ENCODE results near the gene ZNHIT1. TPM values are rescaled to one million over a fixed set of nuclear protein-coding genes. Genes with fewer than 3 reads are reported as not detected.
A peak's percentile ranks its signal among the peaks of the same experiment; 100 is the strongest.

Gene ZNHIT1
- total and polyA plus RNA-seq, 2 of the 8 experiments (the other 6 are each of a cell fraction or from before 2014, with no cell fraction given): 38.2 to 61.7 TPM

DNA sequence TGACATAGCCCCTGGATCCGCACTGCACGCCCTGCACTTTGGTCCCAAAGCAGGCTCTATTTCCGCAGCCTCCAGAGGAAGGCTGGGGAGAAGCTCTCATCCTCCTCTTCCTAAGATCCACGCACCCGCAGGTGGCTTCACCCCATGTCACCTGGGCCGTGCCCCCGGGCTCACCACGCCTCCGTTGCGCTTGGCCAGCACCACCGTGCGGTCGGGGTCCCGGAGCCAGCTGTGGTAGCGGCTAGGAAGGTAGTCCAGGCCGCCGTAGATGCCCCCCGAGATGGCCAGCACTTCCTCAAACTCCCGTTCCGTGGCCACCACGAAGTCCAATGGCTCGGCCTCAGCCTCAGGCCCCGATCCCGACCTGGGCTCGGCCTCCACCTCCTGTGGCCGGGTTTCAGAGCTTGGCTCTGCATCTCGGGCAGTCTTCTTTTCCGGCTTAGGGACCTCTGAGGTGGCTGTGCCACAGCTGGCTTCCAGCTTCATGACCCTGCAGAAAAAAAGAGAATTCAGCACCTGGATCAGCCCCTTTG is 43.6 kb upstream of the ZNHIT1 start:
- peak overlapping the region; percentile 31 to 68 (median 51); a peak in 7 of 8 replicates for H3K4me3 ChIP-seq (ENCODE audit: extremely low read depth in 1 of 4, insufficient read depth in 2 of 4, low read depth in 3 of 4, low read length in 4 of 4)
- H2BK120ac ChIP-seq (replicated peaks; ENCODE audit: low read depth, low read length): no peak overlapping the region
- no peak overlapping the region; the same call in 1 of the 2 replicates for H2BK15ac ChIP-seq (ENCODE audit: low read length)
- no peak overlapping the region for H3K27ac ChIP-seq (ENCODE audit: low read depth, low read length)
- H2BK12ac ChIP-seq (ENCODE audit: low read depth, low read length): no peak overlapping the region
- H3K36me3 ChIP-seq (ENCODE audit: control insufficient read depth in 2 of 4, insufficient read depth in 4 of 4, low read length in 3 of 4): no peaks in the 10 kb centered on the region
- no peak overlapping the region for H4K5ac ChIP-seq (ENCODE audit: insufficient read length, low read depth, low read length)
- peaks cover 3 to 44% (median 29%) of the 10 kb centered on the region in 4 experiments for H3K4me1 ChIP-seq (replicated peaks in 1 of 4; ENCODE audit: control insufficient read depth in 3 of 4, insufficient read depth in 4 of 4, low read length in 3 of 4)
- CTCF ChIA-PET (ENCODE audit: partially characterized antibody): interaction anchor here (0.6 to 6.0 kb wide), 22 partner anchors 9 to 271 kb away, joined by 3 to 90 read pairs (median 4); partner anchors contain the start of genes CLDN15, FIS1 and VGF
- peak in 1 of 2 experiments; percentile 55; a peak in 1 of 4 replicates for TF ChIP-seq SIN3A (conservative IDR thresholded peaks at IDR 0.05 in 1 of 2, IDR thresholded peaks at IDR 0.05 in 1 of 2; ENCODE audit: low read depth in 1 of 2, low read length in 2 of 2)
- TF ChIP-seq SP2 (IDR thresholded peaks at IDR 0.05; ENCODE audit: low read length): no peak
- peak; percentile 5 for TF ChIP-seq RNF2 (IDR thresholded peaks at IDR 0.05; ENCODE audit: borderline replicate concordance, low read depth, low read length, missing control alignments, poor library complexity, severe bottlenecking)
- TF ChIP-seq POLR2A (IDR thresholded peaks at IDR 0.05; ENCODE audit: control extremely low read depth in 1 of 2, low read depth in 2 of 2, low read length in 2 of 2): 0 out of 3 replicates have a peak, but pooled peaks of 1 of the 2 experiments have one; percentile 20
- TF ChIP-seq TAF7 (optimal IDR thresholded peaks at IDR 0.05; ENCODE audit: borderline replicate concordance, low read depth, low read length): peak; percentile 83
- TF ChIP-seq, protein P1, sequence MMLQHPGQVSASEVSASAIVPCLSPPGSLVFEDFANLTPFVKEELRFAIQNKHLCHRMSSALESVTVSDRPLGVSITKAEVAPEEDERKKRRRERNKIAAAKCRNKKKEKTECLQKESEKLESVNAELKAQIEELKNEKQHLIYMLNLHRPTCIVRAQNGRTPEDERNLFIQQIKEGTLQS (IDR thresholded peaks at IDR 0.05; ENCODE audit: insufficient read depth, low read depth, low read length): no peak
- peak; percentile 38; the same call in 1 of the 2 replicates for TF ChIP-seq POLR2AphosphoS5 (IDR thresholded peaks at IDR 0.05; ENCODE audit: low read depth, low read length)
- peak; percentile 98 for TF ChIP-seq TCF12 (IDR thresholded peaks at IDR 0.05; ENCODE audit: low read depth, low read length)
- no peak for TF ChIP-seq EP300 (IDR thresholded peaks at IDR 0.05; ENCODE audit: borderline replicate concordance in 1 of 2, low read depth in 2 of 2, low read length in 2 of 2)
- peak; percentile 74 for TF ChIP-seq KDM4A (IDR thresholded peaks at IDR 0.05; ENCODE audit: low read depth, low read length, severe bottlenecking)
- H3K27me3 ChIP-seq (replicated peaks in 1 of 4; ENCODE audit: control insufficient read depth in 3 of 4, extremely low read depth in 1 of 4, insufficient read depth in 3 of 4, low read length in 3 of 4): peaks cover 60 to 99% (median 88%) of the 10 kb centered on the region in 4 experiments
- H2BK5ac ChIP-seq (ENCODE audit: low read depth, low read length): no peak overlapping the region
- H4K91ac ChIP-seq (replicated peaks; ENCODE audit: insufficient read length, low read length): no peak overlapping the region
- no peak for FAIRE-seq
- peak overlapping the region; percentile 44 to 95 for H3K4me2 ChIP-seq (ENCODE audit: insufficient read depth in 1 of 2, low read depth in 2 of 2, low read length in 2 of 2)
- H2BK20ac ChIP-seq (ENCODE audit: low read length): 0 out of 2 replicates have a peak overlapping the region, but pooled peaks have one; percentile 55
- no peaks in the 10 kb centered on the region for H3K9me3 ChIP-seq (ENCODE audit: insufficient read depth in 2 of 2, low read depth in 1 of 2, low read length in 1 of 2)
- H2AK5ac ChIP-seq (ENCODE audit: low read depth, low read length): no peak overlapping the region
- POLR2A ChIA-PET (ENCODE audit: partially characterized antibody): interaction anchor here (0.6 to 2.3 kb wide), 19 partner anchors 8 to 285 kb away, joined by 3 to 8 read pairs (median 4); partner anchors contain the start of genes AP1S1, SERPINE1, UFSP1 and VGF
- H3K23me2 ChIP-seq (ENCODE audit: low read depth, low read length): peaks cover 21% of the 10 kb centered on the region
- H3K9ac ChIP-seq (replicated peaks in 1 of 4; ENCODE audit: extremely low read depth in 1 of 4, low read depth in 3 of 4, low read length in 3 of 4): no peak overlapping the region
- no peaks in the 10 kb centered on the region for H3K79me2 ChIP-seq (ENCODE audit: control insufficient read depth in 1 of 2, insufficient read depth in 2 of 2, low read length in 2 of 2)
- DNase-seq (ENCODE audit: low read depth in 1 of 2, low spot score in 2 of 2): peak in 1 of 2 experiments; percentile 77
- H3K56ac ChIP-seq (replicated peaks; ENCODE audit: insufficient read length, low read depth, low read length): no peak overlapping the region
- no peak overlapping the region for H3K4ac ChIP-seq (replicated peaks; ENCODE audit: insufficient read length, low read depth, low read length)
- H2AFZ ChIP-seq (ENCODE audit: low read length): 0 out of 2 replicates have a peak overlapping the region, but pooled peaks have one; percentile 36
- peak overlapping the region; percentile 26; the same call in 1 of the 2 replicates for H4K8ac ChIP-seq (ENCODE audit: extremely low read depth, insufficient read depth, low read length)
- H3K23ac ChIP-seq (ENCODE audit: insufficient read length): no peak overlapping the region
- H4K20me1 ChIP-seq (replicated peaks in 1 of 2; ENCODE audit: control insufficient read depth in 1 of 2, insufficient read depth in 2 of 2, low read length in 2 of 2): peaks cover 0 to 7% of the 10 kb centered on the region in 2 experiments
- H3K14ac ChIP-seq (ENCODE audit: insufficient read length): no peak overlapping the region
- no peaks in the 10 kb centered on the region for H3K79me1 ChIP-seq (ENCODE audit: low read depth, low read length)
- 13% methylated on average over 28 of the region's 28 CpGs; no CpG with 5 or more reads in 1 of the 2 experiments for WGBS, 2 experiments (ENCODE audit: extremely low coverage in 1 of 2, insufficient coverage in 1 of 2, insufficient read length in 1 of 2, insufficient replicate concordance in 2 of 2, low coverage in 1 of 2, low lambda C conversion rate in 2 of 2, missing lambda C conversion rate in 1 of 2)
- peak overlapping the region; percentile 48; the same call in 1 of the 2 replicates for H3K18ac ChIP-seq (ENCODE audit: extremely low read depth, low read length)
